GM18907 (cell line): ENCODE measurements around the gene EIF4G1.
A peak's percentile ranks its signal among the peaks of the same experiment; 100 is the strongest.
"Not testable (repeated sequence)": the region's sequence is repeated elsewhere in the genome, so short reads cannot be mapped to it uniquely, and the experiment has no call there.

Experiments
- ATAC-seq: cut with Tn5 transposase; IDR thresholded peaks from one replicate; pipeline ENCODE4 v1.9.1; 2021; ENCODE audit warnings: mild to moderate bottlenecking, moderate library complexity; ENCODE audit not compliant: unreplicated experiment

The EIF4G1 gene

DNA sequence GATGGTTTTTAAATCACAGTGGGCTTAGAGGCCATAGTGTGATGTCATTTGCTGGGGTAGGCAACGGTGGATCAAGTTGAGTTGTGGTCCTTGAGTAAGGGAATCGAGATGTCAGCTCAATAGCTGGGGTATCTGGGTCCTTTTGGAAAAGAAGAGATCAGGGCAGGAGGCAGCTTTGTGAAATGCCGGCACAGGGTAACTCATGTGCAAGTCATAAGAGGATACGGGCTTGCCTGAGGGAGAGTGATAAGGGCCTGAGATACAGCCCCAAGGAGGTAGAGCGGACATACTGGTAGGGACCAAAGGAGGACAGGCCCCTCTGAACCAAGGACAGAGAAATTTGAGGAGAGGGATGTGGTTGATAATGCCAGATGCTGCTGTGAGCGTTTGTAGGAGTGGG lies 18.8 kb downstream of the EIF4G1 start:
- no peak for ATAC-seq

DNA sequence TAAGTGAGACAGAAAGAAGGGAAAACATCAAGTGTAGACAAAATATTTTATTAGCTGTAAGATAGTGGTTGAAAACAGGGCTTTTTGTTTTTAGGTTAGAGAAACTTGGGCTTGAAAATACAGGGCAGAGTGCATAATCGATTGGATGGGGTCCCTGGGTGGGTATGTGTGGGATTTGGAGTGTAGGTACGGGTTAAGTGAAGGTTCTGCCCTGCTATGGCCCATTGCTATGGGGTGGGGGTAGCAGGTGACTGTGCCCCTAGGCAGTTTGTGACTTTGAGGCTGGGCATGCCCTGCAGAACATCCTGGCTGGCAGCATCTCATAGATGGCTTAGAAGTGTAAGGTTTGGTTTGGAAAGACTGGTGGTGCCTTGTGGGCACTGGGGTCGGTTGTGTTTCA lies 19.3 kb downstream of the EIF4G1 start:
- ATAC-seq = no peak

DNA sequence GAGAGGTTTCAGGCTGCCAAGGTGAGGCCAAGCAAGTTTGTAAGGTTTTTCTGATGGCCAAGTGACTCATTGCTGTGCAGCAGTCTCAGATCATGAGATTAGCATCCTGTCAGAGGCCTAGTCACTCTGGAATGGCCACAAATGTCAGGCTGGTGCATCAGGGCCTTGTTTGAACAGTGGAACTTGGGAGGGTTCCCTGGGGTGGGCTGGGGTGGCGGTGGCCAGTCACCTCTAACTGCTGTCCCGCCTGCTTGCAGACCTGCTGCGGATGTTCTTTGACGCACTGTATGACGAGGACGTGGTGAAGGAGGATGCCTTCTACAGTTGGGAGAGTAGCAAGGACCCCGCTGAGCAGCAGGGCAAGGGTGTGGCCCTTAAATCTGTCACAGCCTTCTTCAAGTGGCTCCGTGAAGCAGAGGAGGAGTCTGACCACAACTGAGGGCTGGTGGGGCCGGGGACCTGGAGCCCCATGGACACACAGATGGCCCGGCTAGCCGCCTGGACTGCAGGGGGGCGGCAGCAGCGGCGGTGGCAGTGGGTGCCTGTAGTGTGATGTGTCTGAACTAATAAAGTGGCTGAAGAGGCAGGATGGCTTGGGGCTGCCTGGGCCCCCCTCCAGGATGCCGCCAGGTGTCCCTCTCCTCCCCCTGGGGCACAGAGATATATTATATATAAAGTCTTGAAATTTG lies 20.2 kb downstream of the EIF4G1 start:
- ATAC-seq = no peak

DNA sequence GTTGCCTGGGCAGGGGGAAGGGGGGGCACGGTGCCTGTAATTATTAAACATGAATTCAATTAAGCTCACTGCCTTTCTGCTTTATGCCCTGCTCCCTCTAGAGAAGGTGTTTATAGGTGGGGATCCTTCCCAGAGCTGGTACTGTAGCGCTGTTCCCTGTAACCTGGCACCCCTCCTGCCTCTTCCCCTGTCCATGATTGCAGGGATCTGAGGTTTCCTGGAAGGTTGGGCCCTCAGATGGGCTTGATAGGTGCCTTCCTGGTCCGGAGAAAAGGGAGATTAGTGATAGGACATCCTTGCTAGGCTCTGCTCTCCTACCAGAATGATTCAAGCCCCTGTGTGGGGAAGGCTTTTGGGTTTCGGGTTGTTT lies 20.9 kb downstream of the EIF4G1 start:
- ATAC-seq = peak; percentile 3

DNA sequence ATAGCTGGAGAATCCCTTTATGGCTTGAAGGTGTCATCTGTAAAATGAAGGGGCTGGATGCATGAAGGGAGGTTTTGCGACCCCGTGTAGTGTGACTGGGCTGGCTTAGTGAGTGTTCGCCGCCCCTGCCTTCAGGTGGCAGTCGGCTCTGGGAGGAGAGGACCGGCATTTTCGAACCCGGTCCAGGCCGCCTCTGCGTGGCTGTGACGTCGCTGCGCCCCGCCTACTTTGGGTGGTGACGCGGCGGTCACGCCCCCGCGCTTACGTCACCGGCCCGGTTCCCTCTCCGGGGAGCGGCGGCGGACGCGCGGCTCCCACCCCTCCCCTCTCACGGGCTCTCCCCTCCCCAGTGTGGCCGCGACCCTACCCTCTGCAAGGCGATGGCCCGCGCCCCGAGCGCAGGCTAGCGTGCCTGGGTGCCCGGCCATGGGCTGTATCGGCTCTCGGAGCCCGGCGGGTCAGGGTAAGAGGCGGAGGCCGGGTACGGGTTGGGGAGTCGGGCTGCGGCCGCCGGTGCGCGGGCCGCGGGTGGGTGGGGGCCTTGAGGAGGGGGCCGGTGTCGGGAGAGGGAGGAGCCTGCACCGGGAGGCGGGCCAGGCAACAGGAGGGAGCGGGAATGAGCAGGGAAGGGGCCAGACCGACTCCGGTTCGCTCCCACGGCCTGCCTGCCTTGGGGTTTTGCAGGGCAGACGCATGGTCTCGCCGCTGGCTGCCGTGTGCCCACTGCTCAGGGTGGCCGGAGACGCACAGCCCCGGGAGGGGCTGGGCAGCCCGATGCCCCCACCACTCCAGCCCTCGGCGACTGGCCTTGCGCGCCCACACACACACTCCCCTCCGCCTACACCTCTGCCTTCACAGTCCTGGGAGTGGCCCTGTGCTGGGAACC lies 21.5 kb downstream of the EIF4G1 start:
- peak; percentile 68 for ATAC-seq

DNA sequence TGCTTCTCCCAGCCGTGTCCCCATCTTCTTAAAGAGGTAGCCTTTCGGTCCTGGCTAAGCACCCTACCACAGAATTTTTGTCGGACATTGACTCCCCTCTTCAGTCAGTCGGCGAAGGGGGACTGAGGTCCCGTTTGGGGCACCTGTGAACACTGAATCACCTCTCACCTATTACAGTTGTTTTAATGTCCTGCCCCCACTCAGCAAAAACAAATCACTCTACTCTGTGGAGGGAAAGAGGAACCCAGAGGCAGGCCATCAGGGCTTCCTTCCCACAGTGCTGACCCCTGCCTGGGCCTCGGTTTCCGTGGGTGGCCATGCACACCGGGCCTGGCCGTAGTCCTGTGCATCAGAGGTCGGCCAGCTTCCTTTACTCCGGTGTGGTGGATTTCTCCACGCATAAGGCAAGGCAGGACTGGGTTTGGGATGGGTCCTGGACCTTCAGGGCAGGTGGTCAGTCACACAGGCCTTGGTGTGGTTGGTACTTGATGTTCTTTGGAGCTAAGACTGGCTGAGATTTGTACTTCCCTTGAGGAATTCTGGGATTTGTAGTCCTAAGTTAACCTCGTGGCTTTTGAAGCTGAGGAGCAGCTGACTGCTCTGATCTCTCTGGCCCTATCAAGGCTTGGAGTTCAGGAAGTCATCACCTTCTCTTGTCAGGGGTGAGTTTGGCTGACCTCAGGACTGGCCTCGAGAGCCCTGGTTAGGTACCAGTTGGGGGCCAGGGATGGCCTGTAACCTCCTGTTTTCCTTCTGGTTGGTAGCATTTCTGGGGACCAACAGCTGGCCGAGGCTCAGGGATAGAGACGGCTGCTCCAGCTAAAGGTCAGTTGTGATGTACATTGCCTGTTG lies 22.4 kb downstream of the EIF4G1 start:
- no peak for ATAC-seq

DNA sequence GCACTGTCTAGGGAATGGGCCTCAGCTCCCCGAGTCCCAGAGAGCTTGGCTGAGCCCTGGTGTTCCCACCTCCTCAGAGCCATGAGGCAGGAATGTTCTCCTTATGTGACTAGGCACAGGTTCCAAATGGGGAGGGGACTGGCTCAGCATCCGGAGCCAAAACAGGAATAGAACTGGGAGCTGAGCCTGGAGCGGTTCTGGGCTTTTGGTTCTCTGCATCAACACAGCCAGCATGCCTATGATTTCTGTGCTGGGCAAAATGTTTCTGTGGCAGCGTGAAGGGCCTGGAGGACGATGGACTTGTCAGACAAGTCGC lies 23.0 kb downstream of the EIF4G1 start, which contains the start of gene FAM131A:
TSS of gene FAM131A (plus strand) at position 202 of the 316 bp plus-strand sequence. CDS start at position 233, 31 bp downstream.
- ATAC-seq = no peak

DNA sequence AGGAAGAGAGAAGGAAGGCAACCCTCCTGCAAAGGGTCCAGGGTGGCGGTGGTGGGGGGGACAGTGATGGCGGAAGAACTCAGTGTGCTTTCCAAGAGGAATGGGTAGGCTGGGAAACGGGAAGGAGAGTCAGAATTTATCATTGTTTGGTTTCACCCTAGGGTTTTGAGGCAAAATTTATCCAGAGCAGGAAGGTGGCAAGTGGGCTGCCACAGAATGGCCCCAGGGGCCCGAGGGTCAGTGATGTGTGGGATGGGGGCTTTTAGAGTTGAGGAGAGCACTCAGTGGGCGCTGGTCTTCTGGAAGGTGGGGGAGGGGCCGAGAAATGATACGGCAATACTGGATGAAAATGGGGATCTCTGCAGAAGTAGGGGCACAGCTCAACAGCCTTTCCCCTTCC lies 23.6 kb downstream of the EIF4G1 start:
- ATAC-seq = no peak

DNA sequence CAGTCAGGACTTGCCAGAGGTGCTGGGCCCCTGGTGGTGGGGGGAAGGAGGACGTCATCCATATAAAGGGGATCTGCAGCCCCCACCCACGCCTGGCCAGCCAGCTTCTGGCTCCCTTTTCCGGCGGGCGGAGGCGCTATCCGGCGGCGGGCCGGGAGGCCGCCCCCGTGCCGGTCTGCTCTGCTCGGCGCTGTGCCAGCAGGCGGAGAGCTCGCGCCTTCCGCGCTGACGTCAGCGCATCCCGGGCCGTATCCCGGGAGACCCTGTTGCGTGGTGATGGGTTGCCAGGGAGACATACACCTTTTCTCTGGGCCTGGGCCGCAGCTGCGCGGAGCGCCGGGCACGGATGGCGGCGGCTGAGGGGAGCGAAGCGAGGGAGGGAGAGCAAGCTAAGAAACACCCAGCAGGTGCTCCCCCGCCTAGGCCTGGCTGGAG lies 24.1 kb downstream of the EIF4G1 start:
- no peak for ATAC-seq

DNA sequence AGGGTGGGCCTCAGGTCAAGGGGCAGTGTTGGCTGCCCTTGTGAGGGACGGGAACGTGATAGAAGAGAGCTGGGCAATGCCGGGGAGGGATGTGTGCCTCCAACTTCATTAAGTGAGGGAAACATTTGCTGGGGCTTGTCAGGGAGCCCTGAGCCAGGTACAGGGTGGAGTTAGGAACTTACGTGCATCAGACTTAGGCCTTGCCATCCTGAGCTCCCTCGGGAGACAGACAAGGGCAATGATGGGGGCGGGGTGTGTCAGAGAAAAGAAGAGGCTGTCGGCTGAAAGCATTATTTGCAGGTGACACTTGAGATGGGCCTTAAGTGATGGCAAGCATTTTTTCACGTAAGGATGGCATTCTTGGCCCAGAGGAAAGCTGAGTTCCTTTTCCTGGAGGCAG lies 24.6 kb downstream of the EIF4G1 start:
- no peak for ATAC-seq

DNA sequence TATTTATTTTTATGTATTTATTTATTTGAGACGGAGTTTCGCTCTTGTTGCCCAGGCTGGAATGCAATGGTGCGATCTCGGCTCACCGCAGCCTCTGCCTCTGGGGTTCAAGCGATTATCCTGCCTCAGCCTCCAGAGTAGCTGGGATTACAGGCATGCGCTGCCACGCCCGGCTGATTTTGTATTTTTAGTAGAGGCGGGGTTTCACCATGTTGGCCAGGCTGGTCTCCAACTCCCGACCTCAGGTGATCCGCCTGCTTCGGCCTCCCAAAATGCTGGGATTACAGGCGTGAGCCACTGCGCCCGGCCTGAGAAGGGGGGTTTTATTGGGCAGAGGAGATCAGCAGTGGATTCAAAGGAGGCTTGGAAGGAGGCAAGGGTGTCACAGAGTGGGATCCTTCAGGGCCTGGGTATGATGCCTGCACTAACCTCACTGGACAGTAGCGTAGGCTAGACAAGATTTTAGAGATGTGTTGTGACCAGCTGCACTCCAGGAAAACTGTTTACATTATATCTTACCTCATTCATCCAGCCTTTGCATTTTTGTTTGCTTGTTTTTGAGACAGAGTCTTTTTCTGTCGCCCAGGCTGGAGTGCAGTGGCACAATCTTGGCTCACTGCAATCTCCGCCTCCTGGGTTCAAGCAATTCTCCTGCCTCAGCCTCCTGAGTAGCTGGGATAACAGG lies 25.2 kb downstream of the EIF4G1 start:
- not testable (repeated sequence) for ATAC-seq

DNA sequence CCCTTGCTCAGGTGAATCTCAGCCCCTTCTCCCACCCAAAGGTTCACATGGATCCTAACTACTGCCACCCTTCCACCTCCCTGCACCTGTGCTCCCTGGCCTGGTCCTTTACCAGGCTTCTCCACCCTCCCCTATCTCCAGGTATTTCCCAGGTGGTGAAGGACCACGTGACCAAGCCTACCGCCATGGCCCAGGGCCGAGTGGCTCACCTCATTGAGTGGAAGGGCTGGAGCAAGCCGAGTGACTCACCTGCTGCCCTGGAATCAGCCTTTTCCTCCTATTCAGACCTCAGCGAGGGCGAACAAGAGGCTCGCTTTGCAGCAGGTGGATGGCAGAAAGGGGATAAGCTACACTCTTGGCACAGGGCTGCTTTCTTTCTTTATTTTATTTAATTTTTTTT lies 27.5 kb downstream of the EIF4G1 start:
- ATAC-seq = no peak

DNA sequence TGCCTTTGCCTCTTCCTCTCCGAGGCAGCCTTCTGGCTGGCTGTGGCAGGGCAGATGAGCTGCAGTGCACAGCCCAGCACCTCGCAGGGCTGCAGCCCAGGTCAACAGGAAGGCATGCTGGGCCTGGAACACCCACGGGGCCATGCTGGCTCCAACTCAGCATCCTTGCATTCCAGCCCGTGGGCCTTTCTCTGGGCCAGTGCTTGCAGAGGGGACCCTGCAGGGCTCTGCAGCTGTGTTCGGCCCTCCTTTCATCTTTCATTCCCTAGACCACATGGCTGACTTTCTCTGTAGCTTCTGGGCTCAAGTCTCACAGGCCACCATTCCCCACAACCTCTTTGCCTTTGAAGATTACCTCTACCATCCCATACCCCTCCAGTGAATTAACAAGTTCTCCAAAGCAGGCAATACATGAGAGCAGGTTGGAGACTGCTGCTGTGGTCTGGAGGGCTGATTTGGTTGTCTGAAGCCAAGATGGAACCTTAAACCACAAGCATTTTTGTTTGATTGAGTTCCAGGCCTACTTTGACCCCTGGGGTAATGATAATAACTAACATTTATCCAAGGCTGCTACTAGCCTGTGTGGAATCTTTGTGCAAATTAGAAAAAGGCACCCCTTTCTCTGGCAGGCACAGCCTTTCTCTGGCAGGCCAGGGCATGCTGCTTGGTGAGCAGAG lies 28.9 kb downstream of the EIF4G1 start:
- no peak for ATAC-seq

DNA sequence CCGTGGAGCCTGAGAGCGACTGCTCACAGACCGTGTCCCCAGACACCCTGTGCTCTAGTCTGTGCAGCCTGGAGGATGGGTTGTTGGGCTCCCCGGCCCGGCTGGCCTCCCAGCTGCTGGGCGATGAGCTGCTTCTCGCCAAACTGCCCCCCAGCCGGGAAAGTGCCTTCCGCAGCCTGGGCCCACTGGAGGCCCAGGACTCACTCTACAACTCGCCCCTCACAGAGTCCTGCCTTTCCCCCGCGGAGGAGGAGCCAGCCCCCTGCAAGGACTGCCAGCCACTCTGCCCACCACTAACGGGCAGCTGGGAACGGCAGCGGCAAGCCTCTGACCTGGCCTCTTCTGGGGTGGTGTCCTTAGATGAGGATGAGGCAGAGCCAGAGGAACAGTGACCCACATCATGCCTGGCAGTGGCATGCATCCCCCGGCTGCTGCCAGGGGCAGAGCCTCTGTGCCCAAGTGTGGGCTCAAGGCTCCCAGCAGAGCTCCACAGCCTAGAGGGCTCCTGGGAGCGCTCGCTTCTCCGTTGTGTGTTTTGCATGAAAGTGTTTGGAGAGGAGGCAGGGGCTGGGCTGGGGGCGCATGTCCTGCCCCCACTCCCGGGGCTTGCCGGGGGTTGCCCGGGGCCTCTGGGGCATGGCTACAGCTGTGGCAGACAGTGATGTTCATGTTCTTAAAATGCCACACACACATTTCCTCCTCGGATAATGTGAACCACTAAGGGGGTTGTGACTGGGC lies 30.3 kb downstream of the EIF4G1 start:
- ATAC-seq = no peak

DNA sequence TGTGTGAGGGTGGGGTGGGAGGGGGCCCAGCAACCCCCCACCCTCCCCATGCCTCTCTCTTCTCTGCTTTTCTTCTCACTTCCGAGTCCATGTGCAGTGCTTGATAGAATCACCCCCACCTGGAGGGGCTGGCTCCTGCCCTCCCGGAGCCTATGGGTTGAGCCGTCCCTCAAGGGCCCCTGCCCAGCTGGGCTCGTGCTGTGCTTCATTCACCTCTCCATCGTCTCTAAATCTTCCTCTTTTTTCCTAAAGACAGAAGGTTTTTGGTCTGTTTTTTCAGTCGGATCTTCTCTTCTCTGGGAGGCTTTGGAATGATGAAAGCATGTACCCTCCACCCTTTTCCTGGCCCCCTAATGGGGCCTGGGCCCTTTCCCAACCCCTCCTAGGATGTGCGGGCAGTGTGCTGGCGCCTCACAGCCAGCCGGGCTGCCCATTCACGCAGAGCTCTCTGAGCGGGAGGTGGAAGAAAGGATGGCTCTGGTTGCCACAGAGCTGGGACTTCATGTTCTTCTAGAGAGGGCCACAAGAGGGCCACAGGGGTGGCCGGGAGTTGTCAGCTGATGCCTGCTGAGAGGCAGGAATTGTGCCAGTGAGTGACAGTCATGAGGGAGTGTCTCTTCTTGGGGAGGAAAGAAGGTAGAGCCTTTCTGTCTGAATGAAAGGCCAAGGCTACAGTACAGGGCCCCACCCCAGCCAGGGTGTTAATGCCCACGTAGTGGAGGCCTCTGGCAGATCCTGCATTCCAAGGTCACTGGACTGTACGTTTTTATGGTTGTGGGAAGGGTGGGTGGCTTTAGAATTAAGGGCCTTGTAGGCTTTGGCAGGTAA lies 31.1 kb downstream of the EIF4G1 start:
- peak; percentile 51 for ATAC-seq

DNA sequence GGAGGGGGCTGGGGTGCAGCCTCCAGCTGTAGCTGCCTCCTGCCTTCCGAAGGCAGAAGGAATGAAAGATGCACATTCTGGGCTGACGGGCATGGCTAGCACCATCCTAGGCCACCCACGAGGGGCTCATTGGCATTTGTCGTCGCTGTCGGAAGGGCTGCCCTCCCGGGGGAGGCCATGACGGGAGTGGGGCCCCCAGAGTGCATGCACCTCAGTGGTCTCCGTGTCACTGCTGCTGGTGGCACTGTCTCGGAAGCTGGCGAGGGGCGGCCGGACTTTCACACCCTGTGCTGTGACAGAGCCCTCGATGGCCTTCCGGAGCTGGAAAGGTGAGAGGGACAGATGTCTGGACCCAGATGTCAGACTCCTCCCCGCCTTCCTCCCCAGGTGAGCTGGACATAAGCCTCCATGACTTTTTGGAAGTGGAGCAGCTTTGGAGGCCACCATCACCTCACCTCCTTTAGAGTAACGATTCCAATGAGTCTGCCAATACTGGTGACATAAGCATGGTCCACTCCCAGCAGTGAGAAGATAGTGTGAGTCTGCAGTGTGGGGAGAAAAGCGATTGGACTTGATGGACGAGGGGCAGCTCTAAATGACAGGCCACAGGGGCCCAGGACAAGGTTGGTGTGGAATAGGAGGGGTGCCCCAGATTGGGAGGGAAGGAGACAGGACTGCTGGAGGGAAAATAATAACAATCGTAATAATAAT lies 32.2 kb downstream of the EIF4G1 start:
- no peak for ATAC-seq

DNA sequence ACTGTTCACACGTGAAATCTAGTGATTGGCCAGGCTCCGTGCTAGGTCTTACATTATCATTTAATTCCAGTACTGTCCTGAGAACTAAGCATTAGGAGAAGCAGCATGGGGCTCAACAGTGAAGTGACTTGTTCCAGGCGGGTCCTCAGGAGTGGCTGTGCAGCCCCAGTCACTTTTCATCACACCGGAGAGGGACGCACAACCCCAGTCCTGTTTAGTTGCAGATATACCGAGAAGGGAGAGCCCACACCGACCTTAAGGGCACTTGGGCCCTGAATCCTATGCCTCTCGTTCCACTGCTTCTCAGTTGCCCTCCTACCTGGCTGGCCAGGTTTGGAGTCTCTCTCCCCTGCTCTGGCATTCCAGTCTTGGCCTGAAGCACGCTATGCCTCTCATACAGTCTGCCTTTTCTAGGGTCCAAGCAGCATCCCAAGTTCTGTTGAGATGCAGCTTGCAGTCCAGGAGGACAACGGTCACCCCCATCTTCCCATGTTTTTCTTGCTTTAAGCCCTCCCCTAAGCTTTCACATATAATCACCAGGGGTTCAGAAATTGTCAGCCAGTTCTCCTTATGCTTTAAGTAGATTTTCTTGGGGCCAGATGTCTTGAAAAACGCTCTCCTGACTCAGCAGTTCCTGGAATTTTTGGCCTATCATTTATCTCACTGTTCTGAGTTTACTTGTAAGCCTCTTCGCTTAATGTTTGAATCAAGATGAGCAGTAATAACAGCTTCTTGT lies 33.1 kb downstream of the EIF4G1 start:
- no peak for ATAC-seq

DNA sequence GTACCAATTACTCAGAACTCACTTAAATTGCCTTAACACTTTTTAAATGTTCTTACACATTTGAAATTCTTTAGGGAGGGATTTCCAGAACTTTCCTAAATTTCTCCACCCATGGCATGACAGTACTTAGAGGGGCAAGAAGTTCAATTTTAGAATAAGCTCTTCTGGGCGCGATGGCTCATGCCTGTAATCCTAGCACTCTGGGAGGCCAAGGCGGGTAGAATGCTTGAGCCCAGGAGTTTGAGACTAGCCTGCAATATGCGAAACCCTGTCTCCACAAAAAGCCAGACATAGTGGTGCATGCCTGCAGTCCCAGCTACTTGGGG lies 33.6 kb downstream of the EIF4G1 start:
- no peak for ATAC-seq
